Parietal lobe (tissue), 1 donor: Measurements from ENCODE around the gene ZBTB49. TPM values are rescaled to one million over a fixed set of nuclear protein-coding genes. Genes with fewer than 3 reads are reported as not detected.

Experiments
- total RNA-seq: library from RNA; depleted of rRNA; stranded (reverse); fragments of >200 nt; gene quantifications from one replicate; pipeline ENCODE4 v1.2.3, GENCODE V29; 2014

Gene ZBTB49, protein sequence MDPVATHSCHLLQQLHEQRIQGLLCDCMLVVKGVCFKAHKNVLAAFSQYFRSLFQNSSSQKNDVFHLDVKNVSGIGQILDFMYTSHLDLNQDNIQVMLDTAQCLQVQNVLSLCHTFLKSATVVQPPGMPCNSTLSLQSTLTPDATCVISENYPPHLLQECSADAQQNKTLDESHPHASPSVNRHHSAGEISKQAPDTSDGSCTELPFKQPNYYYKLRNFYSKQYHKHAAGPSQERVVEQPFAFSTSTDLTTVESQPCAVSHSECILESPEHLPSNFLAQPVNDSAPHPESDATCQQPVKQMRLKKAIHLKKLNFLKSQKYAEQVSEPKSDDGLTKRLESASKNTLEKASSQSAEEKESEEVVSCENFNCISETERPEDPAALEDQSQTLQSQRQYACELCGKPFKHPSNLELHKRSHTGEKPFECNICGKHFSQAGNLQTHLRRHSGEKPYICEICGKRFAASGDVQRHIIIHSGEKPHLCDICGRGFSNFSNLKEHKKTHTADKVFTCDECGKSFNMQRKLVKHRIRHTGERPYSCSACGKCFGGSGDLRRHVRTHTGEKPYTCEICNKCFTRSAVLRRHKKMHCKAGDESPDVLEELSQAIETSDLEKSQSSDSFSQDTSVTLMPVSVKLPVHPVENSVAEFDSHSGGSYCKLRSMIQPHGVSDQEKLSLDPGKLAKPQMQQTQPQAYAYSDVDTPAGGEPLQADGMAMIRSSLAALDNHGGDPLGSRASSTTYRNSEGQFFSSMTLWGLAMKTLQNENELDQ
- total RNA-seq, result 16.3 TPM

GRCh38 chr4:4289941-4290850, at the start of gene ZBTB49, which contains the start of gene LYAR:
TSS of gene ZBTB49 (plus strand) at chr4:4290251. CDS start at chr4:4299946, 9,695 bp downstream.
TSS of gene LYAR (minus strand) at chr4:4290154. CDS start at chr4:4283742, 6,412 bp downstream.

GRCh38 chr4:4248029-4248884, 41.8 kb upstream of the ZBTB49 start, which contains the start of gene TMEM128:
TSS of gene TMEM128 (minus strand) at chr4:4248223. CDS start at chr4:4248202, 21 bp downstream.

Other genes starting within 250 kb of the ZBTB49 start
- gene OTOP1, start 63.3 kb upstream of the ZBTB49 start, total RNA-seq, result not detected
- 31.3 TPM for gene TMEM128, start 42.0 kb upstream of the ZBTB49 start, total RNA-seq
- 6.3 TPM for gene LYAR, start 97 bp upstream of the ZBTB49 start, total RNA-seq
- 220 TPM for gene NSG1, start 96.9 kb downstream of the ZBTB49 start, total RNA-seq